Hepatocyte (in vitro differentiated cells): ENCODE data around the gene SLC7A10. TPM values are rescaled to one million over a fixed set of nuclear protein-coding genes. Genes with fewer than 3 reads are reported as not detected.

Experiments used
- DNase-seq: peaks from one replicate; pipeline ENCODE4 v3.0.0-alpha.2; 2016; ENCODE audit warnings: low spot score
- H2AFZ ChIP-seq: fragments of 200-600 bp; sonication (generic); 2 replicates; pipeline ENCODE4 v1.6.0; 2016; ENCODE audit warnings: antibody characterized with exemption, mild to moderate bottlenecking
- H3K27ac ChIP-seq: fragments of 200-600 bp; sonication (generic); 2 replicates; pipeline ENCODE4 v1.5.1; 2016; ENCODE audit warnings: mild to moderate bottlenecking
- H3K27me3 ChIP-seq: fragments of 200-600 bp; sonication (generic); 2 replicates; pipeline ENCODE4 v1.6.1; 2016
- H3K36me3 ChIP-seq: fragments of 200-600 bp; sonication (generic); replicated peaks from 2 replicates; pipeline ENCODE4 v1.5.1; 2016; ENCODE audit warnings: low read depth; ENCODE audit not compliant: insufficient read depth
- H3K4me1 ChIP-seq: fragments of 200-600 bp; sonication (generic); 2 replicates; pipeline ENCODE4 v1.5.1; 2016; ENCODE audit warnings: mild to moderate bottlenecking, moderate library complexity; ENCODE audit not compliant: insufficient read depth
- H3K4me2 ChIP-seq: fragments of 200-600 bp; sonication (generic); 2 replicates; pipeline ENCODE4 v1.6.0; 2016
- H3K4me3 ChIP-seq: fragments of 200-600 bp; sonication (generic); 2 replicates; pipeline ENCODE4 v1.5.1; 2016; ENCODE audit warnings: mild to moderate bottlenecking
- H3K79me2 ChIP-seq: fragments of 200-600 bp; sonication (generic); 2 replicates; pipeline ENCODE4 v1.6.0; 2017; ENCODE audit warnings: mild to moderate bottlenecking
- H3K9me2 ChIP-seq: fragments of 200-600 bp; sonication (generic); replicated peaks from 2 replicates; pipeline ENCODE4 v1.6.0; 2017; ENCODE audit warnings: mild to moderate bottlenecking; ENCODE audit not compliant: insufficient read depth
- H3K9me3 ChIP-seq: fragments of 200-600 bp; sonication (generic); 2 replicates; pipeline ENCODE4 v1.5.1; 2016; ENCODE audit warnings: low read depth, mild to moderate bottlenecking
- H4K20me1 ChIP-seq: fragments of 200-600 bp; sonication (generic); 2 replicates; pipeline ENCODE4 v1.6.0; 2016; ENCODE audit warnings: mild to moderate bottlenecking; ENCODE audit not compliant: insufficient read depth, poor library complexity, severe bottlenecking
- CTCF ChIP-seq: fragments of 200-600 bp; sonication (generic); IDR thresholded peaks from 2 replicates; pipeline ENCODE4 v1.5.1; 2016; ENCODE audit warnings: antibody characterized with exemption, mild to moderate bottlenecking; ENCODE audit not compliant: poor library complexity
- EZH2 ChIP-seq: fragments of 200-600 bp; sonication (generic); IDR thresholded peaks from 2 replicates; pipeline ENCODE4 v1.6.1; 2016; ENCODE audit warnings: antibody characterized with exemption, mild to moderate bottlenecking, borderline replicate concordance
- EZH2phosphoT487 ChIP-seq: fragments of 200-600 bp; sonication (generic); IDR thresholded peaks from one replicate; pipeline ENCODE4 v1.6.1; 2018; ENCODE audit warnings: antibody characterized with exemption, mild to moderate bottlenecking, low read depth, moderate library complexity; ENCODE audit not compliant: unreplicated experiment, severe bottlenecking
- WGBS: methylation state at CpG from one replicate; pipeline ENCODE4 v1.1.6; 2016; ENCODE audit warnings: low lambda C conversion rate; ENCODE audit errors: missing lambda C conversion rate; 5-methylcytosine and 5-hydroxymethylcytosine counted together
- polyA plus RNA-seq: library from polyadenylated mRNA; unstranded; fragments of >200 nt; fragmentation: Nextera tagmentation; extraction: Ambion mirVana; gene quantifications from 2 replicates; pipeline ENCODE4 v1.2.1, GENCODE V29; 2016
- total RNA-seq: library from RNA; depleted of rRNA; stranded (reverse); fragments of >200 nt; gene quantifications from 2 replicates; pipeline ENCODE4 v1.2.3, GENCODE V29; 2014

The SLC7A10 gene
- total and polyA plus RNA-seq, 2 experiments from 2014 or later: 5.5 to 7.3 TPM

GRCh38 chr19:33208904-33209849 is 16.5 kb downstream of the SLC7A10 start:
- DNase-seq: no peak
- TF ChIP-seq EZH2 (no peak), CTCF (no peak), EZH2phosphoT487 (no peak)
- WGBS: 95% methylated on average over 24 of the region's 24 CpGs
- Histone ChIP-seq H3K79me2 (no peaks in the 10 kb centered on the region), H2AFZ (no peak overlapping the region), H3K4me1 (no peaks in the 10 kb centered on the region), H3K27ac (no peak overlapping the region), H3K9me3 (no peaks in the 10 kb centered on the region), H3K9me2 (no peaks in the 10 kb centered on the region), H3K36me3 (no peaks in the 10 kb centered on the region), H3K4me3 (no peak overlapping the region), H3K27me3 (no peaks in the 10 kb centered on the region), H4K20me1 (no peaks in the 10 kb centered on the region), H3K4me2 (no peak overlapping the region)

GRCh38 chr19:33208371-33208895 is 17.2 kb downstream of the SLC7A10 start:
- H3K27me3 ChIP-seq: no peaks in the 10 kb centered on the region
- no peak overlapping the region for H2AFZ ChIP-seq
- H3K36me3 ChIP-seq: no peaks in the 10 kb centered on the region
- no peaks in the 10 kb centered on the region for H3K4me1 ChIP-seq
- no peak for DNase-seq
- H3K79me2 ChIP-seq: no peaks in the 10 kb centered on the region
- H3K27ac ChIP-seq: no peak overlapping the region
- no peak overlapping the region for H3K4me3 ChIP-seq
- H4K20me1 ChIP-seq: no peaks in the 10 kb centered on the region
- H3K9me2 ChIP-seq: no peaks in the 10 kb centered on the region
- TF ChIP-seq CTCF (no peak), EZH2 (no peak), EZH2phosphoT487 (no peak)
- H3K4me2 ChIP-seq: no peak overlapping the region
- WGBS: 86% methylated on average over 11 of the region's 11 CpGs
- no peaks in the 10 kb centered on the region for H3K9me3 ChIP-seq

GRCh38 chr19:33207903-33208302 is 17.7 kb downstream of the SLC7A10 start:
- Histone ChIP-seq H3K79me2 (no peaks in the 10 kb centered on the region), H4K20me1 (no peaks in the 10 kb centered on the region), H3K9me3 (no peaks in the 10 kb centered on the region), H3K4me3 (no peak overlapping the region), H3K4me2 (no peak overlapping the region), H3K9me2 (no peaks in the 10 kb centered on the region), H3K27me3 (no peaks in the 10 kb centered on the region), H3K36me3 (no peaks in the 10 kb centered on the region), H3K27ac (no peak overlapping the region), H3K4me1 (no peaks in the 10 kb centered on the region), H2AFZ (no peak overlapping the region)
- no peak for DNase-seq
- no peak for TF ChIP-seq CTCF
- 93% methylated on average over 9 of the region's 9 CpGs for WGBS
